Activated CD4-positive, alpha-beta T cell treated with anti-CD3 and anti-CD28 coated beads, Interleukin-2, amount 50 U/mL, for 24 hours (primary cell): ENCODE measurements around the gene FBXW8.
A peak's percentile ranks its signal among the peaks of the same experiment; 100 is the strongest.
"Not testable (repeated sequence)": the region's sequence is repeated elsewhere in the genome, so short reads cannot be mapped to it uniquely, and the experiment has no call there.

Experiments used
- DNase-seq, 2 donors: peaks; one replicate each; pipeline ENCODE4 v3.0.0-alpha.2; 2020; ENCODE audit warnings: low read depth in 1 of 2, low spot score in 1 of 2

The FBXW8 gene

GRCh38 chr12:117053050-117053400 is 142.3 kb downstream of the FBXW8 start:
- no peak for DNase-seq

GRCh38 chr12:117053597-117054201 is 142.9 kb downstream of the FBXW8 start:
- no peak for DNase-seq

GRCh38 chr12:117054279-117054678 is 143.5 kb downstream of the FBXW8 start:
- no peak for DNase-seq

- DNase-seq, result not testable (repeated sequence)
Observed at GRCh38 chr12:117057626-117058025, 146.9 kb downstream of the FBXW8 start.

- no peak for DNase-seq
Observed at GRCh38 chr12:117058442-117059072, 147.8 kb downstream of the FBXW8 start.

- DNase-seq, result no peak
Observed at GRCh38 chr12:117059156-117059555, 148.4 kb downstream of the FBXW8 start.

- DNase-seq, result no peak
Observed at GRCh38 chr12:117060246-117060928, 149.6 kb downstream of the FBXW8 start.

- no peak for DNase-seq
Observed at GRCh38 chr12:117060929-117061305, 150.2 kb downstream of the FBXW8 start.

- no peak for DNase-seq
Observed at GRCh38 chr12:117061555-117062079, 150.9 kb downstream of the FBXW8 start.

- peak; percentile 3 to 4 for DNase-seq
Observed at GRCh38 chr12:117063162-117063911, 152.6 kb downstream of the FBXW8 start.

GRCh38 chr12:117064049-117064448 is 153.3 kb downstream of the FBXW8 start:
- no peak for DNase-seq

- no peak for DNase-seq
Observed at GRCh38 chr12:117064596-117064995, 153.8 kb downstream of the FBXW8 start.

- no peak for DNase-seq
Observed at GRCh38 chr12:117067016-117067415, 156.3 kb downstream of the FBXW8 start.

GRCh38 chr12:117067638-117068037 is 156.9 kb downstream of the FBXW8 start:
- DNase-seq, result no peak

GRCh38 chr12:117068492-117068891 is 157.7 kb downstream of the FBXW8 start:
- DNase-seq, result no peak

- DNase-seq, result no peak
Observed at GRCh38 chr12:117069101-117069797, 158.5 kb downstream of the FBXW8 start.

GRCh38 chr12:117069926-117070900 is 159.5 kb downstream of the FBXW8 start:
- DNase-seq, result no peak

- no peak for DNase-seq
Observed at GRCh38 chr12:117071009-117071408, 160.3 kb downstream of the FBXW8 start.

- DNase-seq, result no peak
Observed at GRCh38 chr12:117072106-117072505, 161.4 kb downstream of the FBXW8 start.
